Measurements from ENCODE around the gene PSKH1. TPM values are rescaled to one million over a fixed set of nuclear protein-coding genes. Genes with fewer than 3 reads are reported as not detected.

PSKH1 gene
- total and polyA plus RNA-seq, 10 of the 15 experiments (the other 5 are each of a cell fraction or from before 2014, with no cell fraction given) = 0.63 to 20.4 (median 7.8) TPM

DNA sequence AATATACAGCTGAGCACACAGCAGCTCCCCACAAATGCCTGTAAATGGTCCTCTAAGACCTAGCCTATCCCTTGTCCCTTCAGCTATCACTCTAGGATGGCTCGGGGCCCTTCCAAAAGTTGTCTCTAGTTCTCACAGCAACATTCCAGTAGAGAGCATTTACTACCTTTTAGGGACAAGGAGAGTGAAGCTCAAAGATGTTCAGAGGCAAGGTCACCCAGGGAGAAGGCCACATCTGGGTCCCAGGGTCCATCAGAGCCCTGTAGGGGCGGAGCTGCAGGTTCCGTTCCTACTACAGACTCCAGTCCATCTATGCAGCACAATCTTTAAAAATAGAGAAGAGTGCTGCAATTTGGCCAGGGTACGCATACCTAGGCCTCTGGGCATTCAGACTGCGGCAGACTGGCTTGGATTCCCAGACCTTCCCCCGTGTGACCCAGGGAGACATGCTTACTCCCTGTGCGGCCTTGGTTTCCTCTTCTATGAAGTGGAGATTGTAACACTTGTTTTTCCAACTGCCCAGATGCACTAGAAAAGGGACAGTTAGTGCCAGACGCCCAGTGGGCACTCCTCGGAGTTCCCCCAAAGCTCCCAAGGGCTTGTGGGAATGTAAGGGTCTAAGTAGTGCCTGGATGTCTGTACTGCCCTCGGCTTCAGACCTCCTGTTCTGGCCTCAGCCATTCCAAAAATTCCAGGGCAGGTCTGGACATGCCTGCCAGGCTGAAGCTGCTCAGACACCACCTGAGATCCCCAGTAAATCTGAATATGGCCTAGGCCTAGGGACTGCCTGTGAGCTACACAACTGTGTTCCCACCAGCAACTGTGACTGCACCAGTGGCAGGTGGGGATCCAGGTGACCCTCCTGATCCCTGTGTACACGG is 72.9 kb downstream of the PSKH1 start:
- H3K79me2 ChIP-seq (ENCODE audit: control insufficient read depth, insufficient read depth, low read length) = peaks cover 20% of the 10 kb centered on the region
- peak overlapping the region; percentile 34; the same call in 1 of the 2 replicates for H3K27ac ChIP-seq (ENCODE audit: control insufficient read depth, insufficient read depth)
- TF ChIP-seq BHLHE40 (IDR thresholded peaks at IDR 0.05; ENCODE audit: borderline replicate concordance in 1 of 2, low read depth in 2 of 2, low read length in 1 of 2) (no peak), ATF3 (IDR thresholded peaks at IDR 0.05; ENCODE audit: borderline replicate concordance, extremely low read depth, low read depth, low read length) (no peak)
- ATAC-seq = no peak
- DNase-seq (ENCODE audit: low read depth, low spot score) = no peak
- no peaks in the 10 kb centered on the region for H3K9me3 ChIP-seq (replicated peaks; ENCODE audit: control insufficient read depth, insufficient read depth, low read length)
- H4K20me1 ChIP-seq (ENCODE audit: control insufficient read depth, insufficient read depth) = no peaks in the 10 kb centered on the region
- H3K9ac ChIP-seq (ENCODE audit: control insufficient read depth, insufficient read depth, low read length) = peak overlapping the region; percentile 89
- peak overlapping the region; percentile 76 for H3K4me2 ChIP-seq (ENCODE audit: control insufficient read depth, insufficient read depth)
- H3K4me1 ChIP-seq (ENCODE audit: control insufficient read depth, insufficient read depth, low read length) = peaks cover 21% of the 10 kb centered on the region
- POLR2A ChIA-PET = interaction anchor here (0.6 to 2.8 kb wide), 9 partner anchors 10 to 278 kb away, joined by 3 to 16 read pairs (median 3); partner anchors contain the start of gene PSMB10
- SMC1A ChIA-PET (ENCODE audit: uncharacterized antibody, unreplicated experiment) = interaction anchor here (0.8 to 2.8 kb wide), 9 partner anchors 12 to 149 kb away, joined by 3 to 10 read pairs (median 3); partner anchors contain the start of genes DDX28 and DUS2
- no peaks in the 10 kb centered on the region for H3K27me3 ChIP-seq (replicated peaks in 1 of 2; ENCODE audit: control insufficient read depth in 2 of 2, insufficient read depth in 2 of 2, low read length in 1 of 2)
- peaks cover 2 to 4% of the 10 kb centered on the region in 2 experiments; a peak in 2 of 4 replicates for H3K36me3 ChIP-seq (ENCODE audit: control insufficient read depth in 2 of 2, insufficient read depth in 2 of 2, low read length in 1 of 2)
- CTCF ChIA-PET = interaction anchor here (0.6 to 3.7 kb wide), 9 partner anchors 25 to 445 kb away, joined by 3 to 22 read pairs (median 4); no protein-coding TSS in a partner anchor
- no TSS peak for BruUV-seq (replicated peaks)
- FAIRE-seq = no peak
- 68% methylated on average over 11 of the region's 11 CpGs for whole genome bisulfite sequencing (ENCODE audit: insufficient coverage, insufficient replicate concordance, low lambda C conversion rate, missing lambda C conversion rate)
- H3K4me3 ChIP-seq = peak overlapping the region; percentile 58; the same call in 1 of the 2 replicates
- no peak overlapping the region for H2AFZ ChIP-seq (ENCODE audit: control insufficient read depth, low read depth, low read length)
- in situ Hi-C loops (cut with MboI) = no loop called here
- RAD21 ChIA-PET (ENCODE audit: unreplicated experiment) = interaction anchor here (0.8 to 2.4 kb wide), 9 partner anchors 19 to 75 kb away, joined by 3 to 9 read pairs (median 4); partner anchors contain the start of genes DDX28 and DUS2
- intact Hi-C loops (cut with micrococcal nuclease; ENCODE audit: unreplicated experiment) = no loop called here
